ENCODE data around the gene DARS1. TPM values are rescaled to one million over a fixed set of nuclear protein-coding genes. Genes with fewer than 3 reads are reported as not detected.

The DARS1 gene
- total and polyA plus RNA-seq, 2 of the 13 experiments (the other 11 are each of a cell fraction or from before 2014, with no cell fraction given): 149 to 230 TPM

- TF ChIP-seq PBX3 (CRISPR knock-in tag; IDR thresholded peaks at IDR 0.05; ENCODE audit: borderline replicate concordance) (no peak), GTF3A (CRISPR knock-in tag; conservative IDR thresholded peaks at IDR 0.05) (no peak), ZNF451 (CRISPR knock-in tag; IDR thresholded peaks at IDR 0.05) (no peak), SSRP1 (CRISPR knock-in tag; IDR thresholded peaks at IDR 0.05) (no peak), PHB2 (IDR thresholded peaks at IDR 0.05; ENCODE audit: partially characterized antibody) (no peak), ZNF724P (CRISPR knock-in tag; IDR thresholded peaks at IDR 0.05; ENCODE audit: borderline replicate concordance) (no peak), ZNF777 (CRISPR knock-in tag; IDR thresholded peaks at IDR 0.05) (no peak)
Measured at GRCh38 chr2:135951041-135951583, 34.3 kb downstream of the DARS1 start (continued).

GRCh38 chr2:135949451-135950234 lies 35.8 kb downstream of the DARS1 start:
- ATAC-seq (no peak), FAIRE-seq (no peak), DNase-seq (ENCODE audit: low spot score) (no peak)
- BruUV-seq (replicated peaks): no TSS peak
- H3K4me1 ChIP-seq (ENCODE audit: insufficient read depth, low read length): no peaks in the 10 kb centered on the region; the same call in 1 of the 2 replicates
- ChIA-PET CTCF (ENCODE audit: low intra/inter-chr PET ratio, low total read pairs) (no interaction called here), POLR2A (no interaction called here)
- H3K36me3 ChIP-seq (replicated peaks in 1 of 2; ENCODE audit: control insufficient read depth in 1 of 2, insufficient read depth in 2 of 2, low read length in 2 of 2): peaks cover 9 to 41% of the 10 kb centered on the region in 2 experiments
- no peak overlapping the region for H2AFZ ChIP-seq (ENCODE audit: low read length)
- intact Hi-C loops (cut with micrococcal nuclease; ENCODE audit: unreplicated experiment) (no loop called here), in situ Hi-C loops (cut with HindIII; ENCODE audit: extremely low pct_ligation_motif_present, low pct_unique_long_range_greater_than_20kb) (no loop called here)
- no peak overlapping the region for H3K4me2 ChIP-seq (ENCODE audit: low read depth, low read length)
- H3K27ac ChIP-seq (ENCODE audit: extremely low read length, insufficient read depth, low read length): no peak overlapping the region
- 95% methylated on average over 3 of the region's 3 CpGs for WGBS (ENCODE audit: low lambda C conversion rate)
- H3K4me3 ChIP-seq (replicated peaks in 1 of 3; ENCODE audit: insufficient read depth in 1 of 3, low read depth in 2 of 3, low read length in 3 of 3): no peak overlapping the region
- peaks cover 15% of the 10 kb centered on the region for H4K20me1 ChIP-seq (ENCODE audit: insufficient read depth, low read length)
- no peaks in the 10 kb centered on the region for H3K27me3 ChIP-seq (ENCODE audit: control insufficient read depth in 1 of 2, insufficient read depth in 2 of 2, low read length in 2 of 2)
- H3K79me2 ChIP-seq (ENCODE audit: insufficient read depth, low read length): peaks cover 61% of the 10 kb centered on the region
- no peak overlapping the region for H3K9ac ChIP-seq (ENCODE audit: insufficient read depth, low read depth, low read length)
- H3K9me3 ChIP-seq (ENCODE audit: low read length): no peaks in the 10 kb centered on the region
- TF ChIP-seq PTBP1 (IDR thresholded peaks at IDR 0.05; ENCODE audit: low read depth, low read length, poor library complexity, severe bottlenecking) (no peak), ATM (IDR thresholded peaks at IDR 0.05; ENCODE audit: borderline replicate concordance) (no peak), ZNF367 (CRISPR knock-in tag; IDR thresholded peaks at IDR 0.05; ENCODE audit: borderline replicate concordance) (no peak), ZNF710 (CRISPR knock-in tag; IDR thresholded peaks at IDR 0.05; ENCODE audit: borderline replicate concordance) (no peak), NPAS2 (CRISPR knock-in tag; IDR thresholded peaks at IDR 0.05; ENCODE audit: borderline replicate concordance) (no peak), MAFG (CRISPR knock-in tag; IDR thresholded peaks at IDR 0.05) (no peak), TP53 (CRISPR knock-in tag; conservative IDR thresholded peaks at IDR 0.05) (no peak), SOX13 (IDR thresholded peaks at IDR 0.05) (no peak), SOX13 (CRISPR knock-in tag; conservative IDR thresholded peaks at IDR 0.05 in 1 of 2, IDR thresholded peaks at IDR 0.05 in 1 of 2) (no peak), FOXK2 (IDR thresholded peaks at IDR 0.05) (no peak), ZNF34 (CRISPR knock-in tag; IDR thresholded peaks at IDR 0.05; ENCODE audit: borderline replicate concordance) (no peak), ATAD3A (CRISPR knock-in tag; IDR thresholded peaks at IDR 0.05) (no peak), DRAP1 (CRISPR knock-in tag; IDR thresholded peaks at IDR 0.05) (no peak)
